ENCODE measurements around the gene LRRC8C.
"Not testable (repeated sequence)": the region's sequence is repeated elsewhere in the genome, so short reads cannot be mapped to it uniquely, and the experiment has no call there.

Gene LRRC8C

DNA sequence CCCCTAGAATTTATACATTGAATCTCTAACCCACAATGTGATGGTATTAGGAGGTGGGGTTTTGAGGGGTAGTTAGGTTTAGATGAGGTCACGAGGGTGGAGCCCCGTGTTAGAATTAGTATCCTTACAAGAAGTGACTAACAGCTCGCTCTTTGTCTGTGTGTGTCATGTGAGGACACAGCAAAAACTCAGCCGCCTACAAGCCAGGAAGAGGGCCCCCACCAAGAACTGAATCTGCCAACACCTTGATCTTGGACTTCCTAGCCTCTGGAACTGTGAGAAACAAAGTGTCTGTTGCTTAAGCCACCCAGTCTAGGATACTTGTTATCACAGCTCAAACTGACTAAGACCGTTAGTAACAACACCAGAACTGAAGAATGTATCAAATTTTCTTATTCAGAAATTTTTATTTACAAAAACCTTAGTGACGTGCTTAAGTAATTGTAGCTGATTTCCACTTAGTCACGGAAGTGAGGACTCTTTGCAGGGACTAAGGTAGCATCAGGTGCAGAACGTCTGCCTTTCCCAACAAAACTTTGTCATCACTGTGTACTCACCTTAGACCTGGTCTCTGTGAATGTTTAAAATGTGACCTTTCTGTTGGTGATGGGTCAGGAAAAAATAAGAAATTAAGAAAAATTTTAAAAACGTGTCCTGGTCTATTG lies 24.5 kb upstream of the LRRC8C start:
- no peak for DNase-seq

GRCh38 chr1:89608984-89609725 lies 23.8 kb upstream of the LRRC8C start:
- no peak for DNase-seq

DNA sequence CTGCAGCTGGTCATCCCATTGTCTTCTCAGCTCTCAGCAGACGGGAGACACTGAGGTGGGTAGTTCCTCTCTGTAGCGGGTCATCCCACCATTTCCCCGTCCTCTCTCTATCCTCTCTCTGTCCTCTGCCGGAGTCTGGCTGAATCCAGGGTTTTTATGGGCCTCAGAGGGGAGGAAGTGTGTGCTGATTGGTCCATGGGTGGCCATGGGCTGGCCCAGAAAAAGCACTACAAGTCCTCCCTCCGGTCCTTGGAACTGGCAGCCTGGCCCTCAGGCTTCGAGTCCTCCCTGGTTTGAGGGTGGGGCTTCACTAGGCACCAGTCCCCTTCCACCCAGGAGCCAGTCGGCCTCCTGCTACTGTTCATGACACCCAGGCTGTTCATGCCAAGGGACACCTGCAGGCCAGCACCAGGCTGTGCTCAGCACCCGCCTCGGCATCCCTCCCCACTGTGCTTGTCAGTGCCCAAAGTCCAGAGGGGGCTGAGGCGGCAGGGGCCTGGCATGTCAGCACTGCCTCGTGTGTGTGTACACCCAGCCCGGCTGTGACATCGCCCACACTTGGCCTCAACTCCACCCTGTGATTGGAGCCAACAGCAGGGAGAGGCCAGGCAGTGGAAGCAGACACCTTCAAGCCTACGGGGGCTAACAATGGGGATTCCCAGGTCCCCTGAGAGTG lies 23.0 kb upstream of the LRRC8C start:
- no peak for DNase-seq

GRCh38 chr1:89610457-89611011 lies 22.4 kb upstream of the LRRC8C start:
- no peak for DNase-seq

DNA sequence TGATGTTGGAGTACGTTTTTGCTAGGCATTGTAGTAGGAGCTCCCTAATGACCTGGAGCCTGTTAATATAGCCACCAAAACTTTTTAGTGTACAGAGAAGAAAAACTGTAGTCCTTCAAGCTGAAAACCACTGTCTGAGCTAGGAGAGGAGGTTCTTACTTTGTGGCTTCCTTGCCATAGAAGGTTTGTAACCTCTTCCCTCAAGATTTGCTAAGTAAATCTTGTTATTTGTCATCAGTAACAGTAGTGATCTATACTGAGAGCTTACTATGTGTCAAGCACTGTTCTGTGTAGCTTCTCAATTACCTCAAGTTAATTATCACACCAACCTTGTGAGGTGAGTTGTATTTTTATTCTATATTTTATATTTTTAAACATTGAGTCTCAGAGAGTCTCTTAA lies 21.2 kb upstream of the LRRC8C start:
- DNase-seq, result no peak

GRCh38 chr1:89613928-89614327 lies 19.0 kb upstream of the LRRC8C start:
- DNase-seq, result no peak

GRCh38 chr1:89615676-89616598 lies 17.0 kb upstream of the LRRC8C start:
- DNase-seq, result peak in 1 of 2 experiments; percentile 19

DNA sequence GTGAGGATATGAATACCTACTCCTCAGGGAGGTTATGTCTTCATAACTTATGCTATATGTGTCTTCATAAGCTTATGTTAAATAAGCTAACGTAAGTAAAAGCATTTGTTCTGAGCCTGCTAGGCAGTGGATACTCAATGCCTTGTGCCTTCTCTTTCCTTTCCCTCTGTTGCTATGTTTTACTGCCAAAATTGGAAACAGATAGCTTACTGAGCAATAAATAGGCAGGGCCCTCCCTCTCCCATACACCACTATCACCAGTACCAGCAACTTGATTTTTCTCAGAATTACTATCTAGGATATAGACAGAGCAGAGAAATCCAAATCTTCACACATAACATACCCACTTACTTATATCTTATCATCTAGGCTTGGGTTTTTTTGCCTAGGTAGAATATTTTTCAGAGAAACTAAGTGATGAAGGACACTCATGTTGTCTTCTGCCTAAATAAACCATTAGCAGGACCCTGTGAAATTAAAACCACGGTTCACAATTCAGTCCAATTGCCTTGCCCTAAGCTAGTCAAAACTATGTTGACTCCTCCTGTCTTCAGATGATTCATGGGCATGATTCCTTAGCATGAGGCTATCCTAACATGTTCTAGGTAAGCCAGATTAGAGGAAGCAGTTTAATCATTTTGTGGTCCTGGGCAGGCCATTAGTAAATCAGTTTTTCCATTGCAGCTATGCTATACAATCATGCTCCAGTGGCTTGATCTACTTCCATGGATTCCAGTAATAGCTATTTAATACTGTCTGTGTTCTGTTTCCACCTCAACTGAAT lies 15.9 kb upstream of the LRRC8C start:
- DNase-seq, result no peak

GRCh38 chr1:89620664-89621063 lies 12.3 kb upstream of the LRRC8C start:
- no peak for DNase-seq

DNA sequence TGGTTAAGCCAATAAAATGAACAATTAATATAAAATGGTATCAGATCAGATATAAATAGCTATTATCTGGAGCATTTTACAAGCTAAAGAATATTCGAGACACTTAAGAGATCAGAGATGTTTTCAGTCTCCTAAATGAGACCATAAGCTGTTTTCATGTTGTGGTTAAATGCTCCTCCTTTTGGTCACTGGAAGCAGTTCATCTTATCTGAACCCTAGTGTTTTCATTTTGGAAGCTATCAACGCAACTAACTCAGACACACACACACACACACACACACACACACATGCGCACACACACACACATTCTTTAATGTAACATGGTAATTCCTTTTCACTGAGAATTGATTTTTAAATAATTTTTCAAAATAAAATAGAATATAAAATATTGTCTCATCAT lies 10.0 kb upstream of the LRRC8C start:
- peak; percentile 25 to 54 for DNase-seq

GRCh38 chr1:89624314-89624713 lies 8.6 kb upstream of the LRRC8C start:
- DNase-seq, result no peak

GRCh38 chr1:89624715-89625323 lies 8.1 kb upstream of the LRRC8C start:
- DNase-seq, result no peak

DNA sequence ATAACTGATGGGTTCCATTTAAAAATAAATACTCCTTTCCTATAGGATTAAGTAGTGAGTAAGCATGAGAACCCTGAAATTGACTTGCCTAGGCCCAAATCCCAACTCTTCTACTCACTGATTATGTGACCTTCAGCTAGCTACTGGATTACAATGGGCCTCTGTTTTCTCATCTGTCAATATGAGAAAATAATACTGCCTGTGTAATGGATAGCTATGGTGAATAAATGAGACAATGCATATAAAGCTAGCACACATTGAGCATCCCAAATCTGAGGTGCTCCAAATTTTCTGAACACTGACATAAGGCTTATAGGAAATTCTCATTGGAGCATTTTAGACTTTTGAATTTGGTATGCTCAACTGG lies 5.3 kb upstream of the LRRC8C start:
- DNase-seq, result no peak

DNA sequence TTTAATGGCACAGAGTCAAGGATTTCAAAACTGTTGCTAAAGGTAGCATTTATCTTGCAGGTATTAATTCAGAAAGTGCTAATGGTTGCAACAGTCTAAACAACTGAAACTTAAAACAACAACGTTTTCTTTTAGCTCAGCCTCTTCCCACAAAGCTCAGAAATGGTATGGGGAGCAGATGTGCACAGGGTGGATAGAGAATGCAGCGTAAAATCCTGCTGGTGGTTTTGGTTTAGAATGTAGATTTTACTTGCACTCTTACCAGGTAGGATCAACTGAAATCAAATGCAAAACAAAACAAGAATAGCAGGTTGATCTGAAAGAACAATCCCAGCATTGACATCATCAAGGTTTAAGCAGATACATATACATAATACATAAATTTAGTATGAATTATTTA lies 3.8 kb upstream of the LRRC8C start:
- DNase-seq, result no peak

DNA sequence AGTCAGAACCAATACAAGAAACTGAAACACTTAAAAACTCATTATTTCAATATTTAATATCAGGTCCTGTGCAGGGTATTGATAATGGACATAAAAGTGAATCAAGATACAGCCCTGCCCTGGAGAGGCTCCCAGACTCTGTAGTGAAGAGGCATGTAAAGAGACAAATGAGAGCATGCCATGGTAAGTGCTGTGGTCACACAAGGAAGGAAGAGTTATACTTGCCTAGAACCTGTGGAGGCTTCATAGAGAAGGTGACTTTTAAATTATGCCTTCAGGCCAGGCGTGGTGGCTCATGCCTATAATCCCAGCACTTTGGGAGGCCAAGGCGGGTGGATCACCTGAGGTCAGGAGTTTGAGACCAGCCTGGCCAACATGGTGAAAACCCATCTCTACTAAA lies 3.3 kb upstream of the LRRC8C start:
- not testable (repeated sequence) for DNase-seq

DNA sequence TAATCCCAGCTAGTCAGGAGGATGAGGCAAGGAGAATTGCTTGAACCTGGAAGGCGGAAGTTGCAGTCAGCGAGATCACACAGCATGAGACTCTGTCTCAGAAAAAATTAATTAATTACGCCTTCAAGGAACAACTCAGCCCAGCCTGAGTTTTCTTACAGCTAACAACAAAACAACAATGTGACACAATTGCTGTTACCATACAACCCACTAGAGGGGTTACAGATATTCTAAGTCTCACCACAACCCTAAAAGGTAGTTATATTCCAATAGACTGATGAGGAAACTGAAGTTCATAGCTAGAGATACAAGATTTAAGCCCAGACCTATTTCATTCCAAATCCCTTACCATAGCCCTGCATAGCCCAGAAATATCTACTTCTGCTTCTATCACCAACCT lies 2.9 kb upstream of the LRRC8C start:
- peak; percentile 25 to 28 for DNase-seq

DNA sequence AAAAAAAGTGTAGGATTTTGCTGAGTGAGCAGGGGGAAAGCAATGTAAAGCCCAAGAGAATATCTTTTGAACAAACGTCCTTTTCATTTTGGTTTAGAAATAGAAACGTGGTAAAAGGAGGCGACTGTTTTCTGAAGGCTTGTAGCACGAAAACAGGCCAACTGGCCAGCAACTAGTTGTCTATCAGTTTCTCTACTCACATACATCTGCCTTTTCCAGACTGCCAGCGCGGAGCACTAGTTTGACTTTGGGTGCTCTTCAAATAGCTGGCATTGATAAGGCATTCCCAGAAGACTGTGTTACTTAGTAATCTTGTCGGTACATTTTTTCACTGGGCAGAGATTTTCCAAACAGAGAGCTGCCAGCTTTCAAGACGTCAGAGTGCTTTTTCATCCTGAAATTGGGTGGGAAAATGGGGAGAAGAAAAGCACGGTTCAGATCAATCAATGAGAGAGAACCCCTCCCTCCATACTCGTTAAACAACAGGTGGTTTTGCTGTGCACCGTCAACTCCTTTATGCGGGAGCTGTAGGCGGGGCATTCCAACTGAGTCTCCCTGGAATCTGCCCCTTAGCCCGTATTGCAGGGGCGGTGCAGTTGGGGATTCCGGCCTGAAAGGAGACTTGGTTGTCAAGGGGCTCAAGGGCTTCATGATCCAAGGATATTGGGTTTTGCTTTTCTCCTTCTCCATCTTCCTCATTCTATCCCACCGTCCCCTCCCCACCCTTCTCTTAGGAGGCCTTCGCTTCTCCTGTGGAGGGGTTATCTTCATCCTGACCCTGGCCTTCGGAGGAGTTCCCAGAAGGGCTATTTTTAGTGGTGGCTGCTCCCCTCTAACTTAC lies 884 bp upstream of the LRRC8C start:
- DNase-seq, result peak in 1 of 2 experiments; percentile 42

DNA sequence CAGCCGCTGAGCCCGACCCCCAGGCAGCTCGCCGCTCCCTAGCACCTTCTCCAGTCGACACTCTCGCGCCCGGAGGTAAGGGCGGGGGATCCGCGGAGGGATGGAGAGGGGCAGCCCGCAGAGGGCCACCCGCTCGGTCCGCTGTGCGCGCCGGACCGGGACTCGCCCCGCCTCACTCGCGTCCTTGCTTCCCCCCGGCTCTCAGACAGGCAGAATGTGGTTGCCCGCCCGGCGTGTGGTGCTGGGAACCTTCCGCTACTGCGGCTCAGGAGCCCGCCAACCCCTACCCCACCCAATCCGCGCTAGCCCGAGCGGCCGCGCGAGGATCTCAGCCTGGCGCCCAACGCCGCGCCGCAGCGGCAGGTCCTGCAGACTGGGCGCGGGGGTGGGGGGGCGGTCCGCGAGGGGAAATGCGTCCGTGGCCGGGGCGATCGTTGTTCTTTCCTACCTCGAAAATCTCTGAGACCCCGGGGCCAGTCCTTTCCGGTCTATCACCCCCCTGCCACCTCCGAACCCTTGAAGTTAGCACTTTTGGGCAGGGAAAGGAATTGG lies 404 bp downstream of the LRRC8C start:
- no peak for DNase-seq

- DNase-seq, result peak; percentile 26 to 33
Observed at GRCh38 chr1:89633800-89634625, 1.1 kb downstream of the LRRC8C start.

All from Kasumi-1 (cell line).